Tibial nerve (tissue), 3 donors: Measurements from ENCODE around the gene C1QA.

Source experiments
- CTCF ChIP-seq, 5 experiments: fragments of 200-600 bp in 3 of 5; fragments of 450-650 bp in 2 of 5; sonication (generic) in 3 of 5; IDR thresholded peaks; one replicate each; pipeline ENCODE4 v1.5.1; 2016 to 2019; ENCODE audit warnings: antibody characterized with exemption in 5 of 5, mild to moderate bottlenecking in 3 of 5, moderate library complexity in 2 of 5
- POLR2A ChIP-seq, 2 donors: fragments of 450-650 bp; IDR thresholded peaks; one replicate each; pipeline ENCODE4 v1.6.1; 2017; ENCODE audit warnings: antibody characterized with exemption in 2 of 2, mild to moderate bottlenecking in 2 of 2, moderate library complexity in 2 of 2

GRCh38 chr1:22636353-22636752 lies at the start of gene C1QA:
- TF ChIP-seq CTCF (IDR thresholded peaks at IDR 0.05) = no peak
- no peak for TF ChIP-seq POLR2A (IDR thresholded peaks at IDR 0.05)
